ENCODE data around the gene SERPINF2.
"Not testable (repeated sequence)": the region's sequence is repeated elsewhere in the genome, so short reads cannot be mapped to it uniquely, and the experiment has no call there.

SERPINF2 gene

GRCh38 chr17:1762901-1763898 lies 20.5 kb downstream of the SERPINF2 start:
- peak; percentile 32 for DNase-seq (ENCODE audit: low spot score)

DNA sequence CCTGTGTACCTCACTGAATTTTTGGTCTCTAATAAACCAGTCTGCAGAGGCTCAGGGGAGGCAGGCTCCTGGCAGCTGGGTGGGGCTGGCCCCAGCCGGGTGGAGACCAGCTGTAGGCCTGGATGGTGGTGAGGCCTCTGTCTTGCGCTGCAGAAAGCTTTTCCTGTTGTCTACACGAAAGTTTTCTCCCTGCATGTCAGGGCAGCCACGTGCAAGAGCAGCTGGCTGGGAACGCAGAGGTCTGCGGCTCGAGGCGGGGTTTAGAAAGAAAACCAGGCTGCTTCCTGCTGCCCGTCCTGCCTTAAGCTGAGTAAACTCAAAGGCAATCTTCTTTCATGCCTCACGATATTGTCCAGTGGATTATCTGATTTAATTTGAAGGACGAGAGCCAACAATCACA lies 21.6 kb downstream of the SERPINF2 start:
- DNase-seq (ENCODE audit: low spot score) = peak; percentile 62

GRCh38 chr17:1764705-1765104 lies 22.0 kb downstream of the SERPINF2 start:
- DNase-seq (ENCODE audit: low spot score) = not testable (repeated sequence)

- no peak for DNase-seq (ENCODE audit: low spot score)
Observed at GRCh38 chr17:1765576-1765975, 22.9 kb downstream of the SERPINF2 start.

GRCh38 chr17:1766382-1767135 lies 23.9 kb downstream of the SERPINF2 start:
- DNase-seq (ENCODE audit: low spot score) = no peak

DNA sequence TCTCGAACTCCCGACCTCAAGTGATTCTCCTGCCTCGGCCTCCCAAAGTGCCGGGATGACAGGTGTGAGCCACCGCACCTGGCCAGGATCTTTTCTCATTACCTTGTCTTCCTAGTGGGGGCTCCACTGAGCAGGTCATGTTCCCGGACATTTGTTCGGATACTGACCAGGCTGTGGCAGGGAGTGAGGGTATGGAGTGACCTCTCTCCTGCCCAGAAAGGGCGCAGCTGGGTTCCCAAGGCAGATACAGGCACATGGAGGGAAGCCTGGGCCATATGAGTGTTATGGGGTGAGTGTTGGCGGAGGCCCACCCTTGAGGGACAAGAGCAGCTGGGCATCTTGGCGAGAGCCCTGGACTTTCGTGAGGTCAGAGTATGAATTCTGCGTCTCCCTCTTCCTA lies 24.7 kb downstream of the SERPINF2 start:
- no peak for DNase-seq (ENCODE audit: low spot score)

GRCh38 chr17:1769822-1770477 lies 27.3 kb downstream of the SERPINF2 start:
- no peak for DNase-seq (ENCODE audit: low spot score)

- DNase-seq (ENCODE audit: low spot score) = not testable (repeated sequence)
Observed at GRCh38 chr17:1773000-1773695, 30.5 kb downstream of the SERPINF2 start.

- DNase-seq (ENCODE audit: low spot score) = no peak
Observed at GRCh38 chr17:1773696-1774181, 31.1 kb downstream of the SERPINF2 start.

GRCh38 chr17:1774390-1775176 lies 31.9 kb downstream of the SERPINF2 start:
- no peak for DNase-seq (ENCODE audit: low spot score)

- DNase-seq (ENCODE audit: low spot score) = no peak
Observed at GRCh38 chr17:1776328-1776727, 33.7 kb downstream of the SERPINF2 start.

GRCh38 chr17:1776857-1777256 lies 34.2 kb downstream of the SERPINF2 start:
- DNase-seq (ENCODE audit: low spot score) = no peak

GRCh38 chr17:1779571-1780131 lies 37.0 kb downstream of the SERPINF2 start:
- no peak for DNase-seq (ENCODE audit: low spot score)

DNA sequence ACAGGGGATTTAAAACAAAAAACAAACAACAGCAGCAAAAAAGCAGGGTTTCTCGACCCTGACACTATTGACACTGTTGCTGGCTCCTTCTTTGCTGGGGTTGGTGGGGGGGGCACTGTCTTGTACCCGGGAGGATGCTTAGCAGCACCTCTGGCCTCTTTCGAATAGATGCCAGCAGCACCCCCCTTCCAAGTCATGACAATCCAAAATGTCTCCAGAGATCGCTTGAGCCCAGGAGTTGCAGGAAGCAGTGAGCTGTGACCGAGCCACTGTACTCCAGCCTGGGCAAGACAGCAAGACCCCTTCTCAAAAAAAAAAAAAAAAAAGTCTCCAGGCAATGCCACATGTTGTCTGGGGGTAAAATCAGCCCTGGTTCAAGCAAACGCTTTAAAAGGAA lies 39.5 kb downstream of the SERPINF2 start:
- DNase-seq (ENCODE audit: low spot score) = no peak

DNA sequence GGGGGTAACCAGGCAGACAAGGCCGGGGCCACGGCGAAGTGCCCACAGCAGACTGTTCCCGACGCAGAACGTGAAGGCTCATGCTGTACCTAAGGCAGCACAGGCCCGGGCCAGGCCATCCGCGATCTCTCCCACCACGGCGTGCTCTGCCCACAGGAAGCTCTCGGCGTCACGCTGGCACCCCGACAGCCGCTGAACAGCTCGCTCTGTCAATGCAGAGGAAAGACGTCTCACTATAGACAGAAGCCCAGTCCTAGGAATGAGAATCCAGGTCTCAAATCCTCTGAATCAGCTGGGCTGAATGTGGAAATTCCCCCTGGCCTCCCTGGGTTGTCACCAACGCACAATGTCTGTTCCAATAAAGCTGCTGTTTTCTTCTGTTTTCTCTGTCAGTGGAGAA lies 40.6 kb downstream of the SERPINF2 start:
- no peak for DNase-seq (ENCODE audit: low spot score)

GRCh38 chr17:1783834-1784611 lies 41.4 kb downstream of the SERPINF2 start:
- DNase-seq (ENCODE audit: low spot score) = peak; percentile 86

DNA sequence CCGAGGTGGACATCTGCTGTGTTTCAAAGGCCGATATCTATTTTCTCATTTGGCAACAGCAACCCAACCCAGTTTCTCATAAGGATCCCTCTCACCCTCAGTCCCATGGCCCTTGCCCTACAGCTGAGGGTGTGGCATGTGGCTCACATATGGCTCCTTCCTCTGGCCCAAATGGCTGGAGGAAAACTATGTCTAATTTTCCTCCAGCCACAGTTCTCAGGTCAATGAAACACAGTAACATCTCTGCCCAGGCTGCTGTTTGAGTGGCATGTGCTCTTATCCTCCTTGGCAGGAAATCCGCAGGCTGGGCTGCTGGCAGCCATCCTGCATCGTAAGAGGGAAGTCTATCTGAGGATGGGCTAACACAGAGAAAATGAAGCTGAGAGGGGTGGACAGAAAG lies 43.3 kb downstream of the SERPINF2 start:
- DNase-seq (ENCODE audit: low spot score) = no peak

DNA sequence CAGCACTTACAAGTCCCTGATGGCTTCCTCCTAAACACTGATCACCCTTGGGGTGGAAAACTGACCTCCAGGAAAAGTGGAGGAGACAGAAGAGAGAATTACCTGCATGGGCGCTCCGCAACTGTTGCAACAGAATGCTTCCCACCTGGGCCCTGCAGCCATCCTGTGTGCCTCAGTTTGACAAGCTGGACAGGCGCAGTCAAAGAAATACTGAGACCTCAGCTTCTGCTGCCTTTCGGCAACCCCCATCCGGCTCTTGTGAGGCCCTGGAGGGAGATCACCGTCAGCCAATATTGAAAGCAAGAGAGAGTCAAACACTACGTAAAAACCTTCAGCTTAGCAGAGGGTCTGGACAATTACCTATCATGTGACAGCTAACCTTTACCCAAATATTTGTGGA lies 44.0 kb downstream of the SERPINF2 start:
- DNase-seq (ENCODE audit: low spot score) = no peak

DNA sequence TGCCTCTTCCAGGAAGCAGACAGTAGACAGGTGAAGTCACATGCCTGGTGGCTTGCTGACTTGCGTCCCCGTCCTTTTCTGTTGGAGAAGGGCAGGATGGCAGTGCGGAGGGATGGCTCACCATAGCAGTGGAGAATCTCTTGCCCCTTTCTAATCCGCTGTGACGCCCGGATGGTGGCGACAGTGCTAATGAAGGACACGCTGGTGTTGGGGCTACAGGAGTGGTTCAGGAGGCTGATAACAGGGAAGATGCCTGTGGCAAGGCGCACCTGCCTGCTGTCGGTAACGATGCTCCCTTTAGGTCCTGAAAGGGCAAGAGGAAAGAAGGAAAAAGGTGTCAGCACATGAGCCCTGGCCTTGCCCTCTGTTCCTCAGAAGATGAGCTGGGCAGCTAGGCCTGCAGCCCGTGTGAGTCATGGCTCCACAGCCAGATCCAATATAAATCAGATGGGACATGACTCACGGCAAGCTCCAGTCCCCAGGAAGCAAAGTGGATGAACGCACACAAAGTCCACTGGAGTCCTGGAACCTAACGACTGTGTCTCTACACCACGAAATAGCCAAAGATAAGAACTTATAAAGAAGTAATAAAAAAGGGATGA lies 44.7 kb downstream of the SERPINF2 start:
- DNase-seq (ENCODE audit: low spot score) = no peak

All from hematopoietic multipotent progenitor cell treated with erythropoietin and hydrocortisone succinate and interleukin-3 and kit ligand, for 17 days (in vitro differentiated cells).